Testis (tissue), 3 donors: Measurements from ENCODE around the gene FAM20C. TPM values are rescaled to one million over a fixed set of nuclear protein-coding genes. Genes with fewer than 3 reads are reported as not detected.

ENCODE experiments used
- DNase-seq: peaks from one replicate; pipeline ENCODE4 v3.0.0-alpha.2; 2019
- H3K27ac ChIP-seq, 2 donors: fragments of 200-600 bp; sonication (generic); one replicate each; pipeline ENCODE4 v1.5.1; 2019
- H3K27me3 ChIP-seq: fragments of 200-600 bp; sonication (generic); one replicate; pipeline ENCODE4 v1.5.1; 2019
- H3K36me3 ChIP-seq: fragments of 200-600 bp; sonication (generic); one replicate; pipeline ENCODE4 v1.5.1; 2017; ENCODE audit warnings: low read depth; ENCODE audit errors: missing control alignments
- H3K4me1 ChIP-seq: fragments of 200-600 bp; sonication (generic); one replicate; pipeline ENCODE4 v1.5.1; 2019
- H3K4me3 ChIP-seq, 2 donors: fragments of 200-600 bp; sonication (generic); one replicate each; pipeline ENCODE4 v1.5.1; 2017 to 2019
- H3K9me3 ChIP-seq: fragments of 200-600 bp; sonication (generic); one replicate; pipeline ENCODE4 v1.5.1; 2017
- CTCF ChIP-seq, 3 experiments: fragments of 450-650 bp in 2 of 3; fragments of 200-600 bp in 1 of 3; sonication (generic) in 1 of 3; IDR thresholded peaks; one replicate each; pipeline ENCODE4 v1.5.1; 2016 to 2019; ENCODE audit warnings: antibody characterized with exemption in 3 of 3, mild to moderate bottlenecking in 2 of 3, moderate library complexity in 1 of 3
- POLR2A ChIP-seq: fragments of 450-650 bp; IDR thresholded peaks from one replicate; pipeline ENCODE4 v1.6.1; 2017; ENCODE audit warnings: antibody characterized with exemption, mild to moderate bottlenecking, moderate library complexity
- WGBS, 2 donors: methylation state at CpG; one replicate each; pipeline ENCODE4 v1.1.5; 2018; 5-methylcytosine and 5-hydroxymethylcytosine counted together
- intact Hi-C: fragments of 100-400 bp; cut with DNase I; formaldehyde crosslinking; loops from one replicate; pipeline ENCODE4 v1.15.1; 2023; ENCODE audit warnings: low total_unique reads
- polyA plus RNA-seq: library from polyadenylated mRNA; stranded (reverse); fragments of 350-450 nt; fragmentation: Illumina TruSeq; extraction: RNeasy Lipid Tissue Mini Kit (QIAGEN cat#74804); gene quantifications from one replicate; pipeline ENCODE4 v1.2.3, GENCODE V29; 2014; ENCODE audit warnings: low read depth, low replicate concordance; ENCODE audit not compliant: insufficient read depth
- total RNA-seq, 2 donors: library from RNA; depleted of rRNA; stranded (reverse); fragments of >200 nt; gene quantifications; one replicate each; pipeline ENCODE4 v1.2.3, GENCODE V29; 2016

Gene FAM20C
- total and polyA plus RNA-seq, 3 donors from 2014 or later, result 14.0 to 36.7 (median 34.0) TPM

- no peak for DNase-seq
- no peaks in the 10 kb centered on the region for H3K36me3 ChIP-seq
- no peak overlapping the region for H3K27ac ChIP-seq
- TF ChIP-seq POLR2A (no peak), CTCF (IDR thresholded peaks at IDR 0.05) (no peak)
- intact Hi-C loops, result no loop called here
- H3K4me3 ChIP-seq, result no peak overlapping the region
- H3K27me3 ChIP-seq, result no peaks in the 10 kb centered on the region
- H3K9me3 ChIP-seq, result no peaks in the 10 kb centered on the region
- no peaks in the 10 kb centered on the region for H3K4me1 ChIP-seq
- WGBS, 2 donors, result 95% methylated on average over 22 to 29 of the region's 29 CpGs
Measured at GRCh38 chr7:256981-257646, 64.7 kb downstream of the FAM20C start.

GRCh38 chr7:257647-257992 lies 65.2 kb downstream of the FAM20C start:
- intact Hi-C loops, result no loop called here
- no peak overlapping the region for H3K27ac ChIP-seq
- DNase-seq, result no peak
- no peak for TF ChIP-seq POLR2A
- no peak for TF ChIP-seq CTCF (IDR thresholded peaks at IDR 0.05)
- no peak overlapping the region for H3K4me3 ChIP-seq
- no peaks in the 10 kb centered on the region for H3K27me3 ChIP-seq
- 66 to 94% methylated on average over 3 to 5 of the region's 5 CpGs for WGBS, 2 donors
- H3K4me1 ChIP-seq, result no peaks in the 10 kb centered on the region
- no peaks in the 10 kb centered on the region for H3K36me3 ChIP-seq
- H3K9me3 ChIP-seq, result no peaks in the 10 kb centered on the region

GRCh38 chr7:258476-259190 lies 66.3 kb downstream of the FAM20C start:
- intact Hi-C loops, result no loop called here
- Histone ChIP-seq H3K27me3 (no peaks in the 10 kb centered on the region), H3K4me1 (no peaks in the 10 kb centered on the region), H3K4me3 (no peak overlapping the region), H3K27ac (no peak overlapping the region), H3K9me3 (no peaks in the 10 kb centered on the region), H3K36me3 (no peaks in the 10 kb centered on the region)
- TF ChIP-seq CTCF (IDR thresholded peaks at IDR 0.05) (no peak), POLR2A (no peak)
- no peak for DNase-seq
- 92 to 95% methylated on average over 29 to 30 of the region's 31 CpGs for WGBS, 2 donors

- no peaks in the 10 kb centered on the region for H3K4me1 ChIP-seq
- intact Hi-C loops, result no loop called here
- H3K27me3 ChIP-seq, result no peaks in the 10 kb centered on the region
- no peak for DNase-seq
- WGBS, 2 donors, result 92% methylated on average over 15 of the region's 15 CpGs
- H3K36me3 ChIP-seq, result no peaks in the 10 kb centered on the region
- no peaks in the 10 kb centered on the region for H3K9me3 ChIP-seq
- TF ChIP-seq CTCF (IDR thresholded peaks at IDR 0.05), result no peak
- TF ChIP-seq POLR2A, result no peak
- H3K27ac ChIP-seq, result no peak overlapping the region
- H3K4me3 ChIP-seq, result no peak overlapping the region
Measured at GRCh38 chr7:259191-259505, 66.8 kb downstream of the FAM20C start.
